ENCODE results near the gene LIFR.

- TF ChIP-seq, protein P1, sequence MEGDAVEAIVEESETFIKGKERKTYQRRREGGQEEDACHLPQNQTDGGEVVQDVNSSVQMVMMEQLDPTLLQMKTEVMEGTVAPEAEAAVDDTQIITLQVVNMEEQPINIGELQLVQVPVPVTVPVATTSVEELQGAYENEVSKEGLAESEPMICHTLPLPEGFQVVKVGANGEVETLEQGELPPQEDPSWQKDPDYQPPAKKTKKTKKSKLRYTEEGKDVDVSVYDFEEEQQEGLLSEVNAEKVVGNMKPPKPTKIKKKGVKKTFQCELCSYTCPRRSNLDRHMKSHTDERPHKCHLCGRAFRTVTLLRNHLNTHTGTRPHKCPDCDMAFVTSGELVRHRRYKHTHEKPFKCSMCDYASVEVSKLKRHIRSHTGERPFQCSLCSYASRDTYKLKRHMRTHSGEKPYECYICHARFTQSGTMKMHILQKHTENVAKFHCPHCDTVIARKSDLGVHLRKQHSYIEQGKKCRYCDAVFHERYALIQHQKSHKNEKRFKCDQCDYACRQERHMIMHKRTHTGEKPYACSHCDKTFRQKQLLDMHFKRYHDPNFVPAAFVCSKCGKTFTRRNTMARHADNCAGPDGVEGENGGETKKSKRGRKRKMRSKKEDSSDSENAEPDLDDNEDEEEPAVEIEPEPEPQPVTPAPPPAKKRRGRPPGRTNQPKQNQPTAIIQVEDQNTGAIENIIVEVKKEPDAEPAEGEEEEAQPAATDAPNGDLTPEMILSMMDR (IDR thresholded peaks at IDR 0.05 in 8 of 11, conservative IDR thresholded peaks at IDR 0.05 in 3 of 11): no peak
- no peak for TF ChIP-seq POLR2AphosphoS5 (IDR thresholded peaks at IDR 0.05)
Measured at GRCh38 chr5:38595132-38595745, 38.8 kb upstream of the LIFR start.
